HG02623 (cell line): Measurements from ENCODE around the gene DUXB.

ENCODE experiments used
- ATAC-seq: cut with Tn5 transposase; IDR thresholded peaks from one replicate; pipeline ENCODE4 v1.9.1; 2021; ENCODE audit warnings: moderate library complexity; ENCODE audit not compliant: unreplicated experiment

DUXB gene, protein sequence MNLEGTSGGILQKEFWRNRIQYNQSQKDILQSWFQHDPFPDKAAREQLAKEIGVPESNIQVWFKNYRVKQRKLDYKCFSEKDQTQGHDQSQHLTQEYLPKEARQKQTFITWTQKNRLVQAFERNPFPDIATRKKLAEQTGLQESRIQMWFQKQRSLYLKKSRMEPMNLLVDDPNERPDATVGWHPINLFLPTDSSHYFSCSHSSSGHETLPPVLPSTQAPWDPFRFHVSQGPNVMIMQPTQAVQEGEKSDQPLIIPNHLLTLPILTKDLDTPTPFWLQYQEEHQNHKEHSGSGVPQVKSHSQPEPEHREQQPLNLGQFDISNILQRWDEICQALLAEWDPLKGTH

DNA sequence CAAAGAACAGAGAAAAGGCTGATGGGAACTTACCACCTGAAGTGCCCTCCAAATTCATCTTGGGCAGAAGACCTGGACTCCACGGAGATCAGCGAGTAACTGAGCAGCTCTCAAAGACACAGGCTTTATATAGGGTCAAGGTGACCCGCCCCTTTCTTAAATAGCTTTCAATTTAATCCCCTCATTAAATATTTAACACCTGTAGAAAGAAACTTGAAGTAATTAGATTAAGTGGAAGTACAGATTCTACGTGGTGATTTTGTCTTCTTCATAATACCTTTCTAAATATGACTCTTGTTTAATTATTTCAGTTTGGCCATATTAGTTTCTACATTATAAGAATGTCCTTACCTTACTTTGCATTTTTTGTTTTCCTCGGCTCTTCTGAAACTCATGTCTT is at the start of gene DUXB:
TSS of gene DUXB (minus strand) at position 101 of the 400 bp plus-strand sequence. CDS start at position 58, 43 bp downstream.
- ATAC-seq = no peak

DNA sequence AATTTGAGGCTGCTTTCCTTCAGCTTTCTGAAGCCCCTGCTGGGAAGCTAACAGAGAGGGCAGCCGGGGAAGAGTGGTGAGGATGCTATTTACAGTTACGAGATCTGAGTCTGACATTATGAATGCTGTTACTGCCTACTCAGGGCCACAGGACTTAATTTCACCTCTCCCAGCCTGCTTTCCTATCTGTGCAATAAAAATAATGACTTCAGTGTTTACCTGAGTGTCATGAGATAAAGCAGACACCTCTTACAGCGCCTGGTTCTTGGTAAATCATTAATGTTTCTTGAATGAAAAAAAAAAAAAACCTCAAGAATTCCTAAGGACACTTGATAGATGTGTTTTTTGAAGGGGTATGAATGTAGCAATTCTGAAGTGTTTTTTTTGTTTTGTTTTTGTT is 49.3 kb upstream of the DUXB start:
- ATAC-seq = no peak

- no peak for ATAC-seq
Measured at GRCh38 chr16:75746359-75746758, 45.1 kb upstream of the DUXB start.

DNA sequence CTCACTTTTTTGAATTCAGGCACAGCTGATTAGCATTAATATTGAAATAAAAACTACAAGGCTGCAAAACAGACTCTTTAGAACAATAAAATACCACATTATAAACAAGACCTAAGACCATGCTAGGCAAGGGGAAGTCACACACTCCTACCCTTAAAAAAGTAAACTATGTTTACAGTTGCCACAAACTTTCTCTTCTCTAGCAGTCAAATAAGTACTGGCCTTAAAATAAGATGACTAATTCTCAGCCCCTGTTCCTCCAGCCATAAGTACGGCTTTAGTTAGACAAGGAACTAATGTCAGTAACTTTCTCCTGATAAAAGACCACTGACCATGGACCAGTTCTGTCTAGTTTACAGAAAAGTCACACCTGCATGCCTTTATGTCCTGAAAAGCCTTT is 44.6 kb upstream of the DUXB start:
- peak; percentile 68 for ATAC-seq

DNA sequence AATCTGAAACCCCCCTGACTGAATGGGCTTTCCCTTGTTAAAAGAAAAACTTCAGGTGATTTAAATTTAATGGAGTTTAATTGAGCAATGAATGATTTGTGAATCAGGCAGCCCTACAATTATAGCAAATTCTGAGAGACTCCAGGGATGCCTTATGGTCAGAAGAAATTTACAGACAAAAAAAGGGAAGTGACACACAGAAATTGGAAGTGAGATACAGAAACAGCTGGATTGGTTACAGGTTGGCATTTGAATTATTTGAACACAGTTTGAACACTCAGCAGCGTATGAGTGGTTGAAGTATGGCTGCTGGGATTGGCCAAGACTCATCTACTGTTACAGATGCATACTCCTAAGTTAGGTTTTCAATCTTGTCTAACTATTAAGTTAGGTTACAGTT is 44.0 kb upstream of the DUXB start:
- ATAC-seq = no peak

GRCh38 chr16:75742424-75743047 is 41.3 kb upstream of the DUXB start:
- no peak for ATAC-seq

DNA sequence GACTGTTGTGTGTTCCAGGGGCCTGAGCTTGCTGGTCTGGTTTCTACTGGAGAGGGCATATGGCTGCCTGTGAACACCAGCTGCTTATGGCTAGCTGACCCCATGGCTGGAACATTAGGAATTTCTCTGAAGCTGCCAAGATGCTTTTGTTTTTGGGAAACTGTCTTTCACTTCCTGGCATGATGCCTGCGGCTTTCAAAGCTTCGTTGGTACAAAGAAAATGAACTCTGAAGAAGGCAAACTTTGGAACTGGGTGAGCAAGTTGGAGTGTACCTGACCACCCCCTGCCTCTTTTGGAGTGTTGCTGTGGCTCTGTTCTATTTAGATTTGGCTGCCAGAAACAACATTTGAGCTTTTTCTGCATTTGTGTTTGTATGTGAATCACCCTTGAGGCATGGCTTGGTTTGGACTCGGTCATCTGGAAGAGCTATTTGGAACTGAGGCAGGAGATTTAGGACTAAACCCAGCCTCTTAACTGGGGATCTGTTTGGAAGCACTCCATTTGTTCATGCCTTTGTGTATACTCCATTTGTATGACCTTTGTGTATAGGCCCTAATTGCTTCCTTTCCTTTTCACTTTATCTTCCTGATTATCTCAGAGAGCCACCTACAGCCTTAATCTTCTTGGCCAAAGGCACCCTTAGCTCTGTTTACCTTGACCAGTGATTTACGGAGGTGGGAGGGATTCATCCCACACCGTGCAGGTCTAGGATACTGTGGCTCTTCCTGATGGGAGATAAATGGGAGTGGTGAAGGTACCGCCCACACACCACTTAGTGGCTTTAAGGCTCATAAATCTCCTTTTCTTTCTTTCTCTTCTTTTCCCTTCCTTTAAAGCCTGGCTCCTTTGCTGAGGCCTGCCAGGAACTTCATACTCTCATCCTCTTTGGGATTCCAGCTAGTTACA is 32.3 kb upstream of the DUXB start:
- ATAC-seq = no peak

DNA sequence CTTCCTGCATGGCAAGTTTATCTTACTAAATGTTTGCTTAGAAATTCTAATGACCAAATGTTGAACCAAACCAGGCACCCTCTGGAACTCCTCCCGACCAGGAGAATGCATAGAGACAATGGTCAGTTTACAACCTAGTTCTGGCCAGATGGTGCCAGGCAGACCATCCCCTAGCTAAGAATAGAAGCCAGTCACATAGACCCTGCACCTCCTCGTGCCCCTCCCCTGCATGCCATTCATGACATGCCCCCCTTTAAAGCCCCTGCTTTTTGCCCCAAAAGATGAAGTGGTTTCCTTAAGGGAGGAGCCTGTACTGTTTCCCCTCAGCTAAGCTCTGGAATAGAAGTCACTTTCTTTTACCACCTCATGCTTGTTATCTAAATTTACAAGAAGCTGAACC is 31.6 kb upstream of the DUXB start:
- no peak for ATAC-seq

- ATAC-seq = no peak
Measured at GRCh38 chr16:75727221-75727620, 26.0 kb upstream of the DUXB start.

- ATAC-seq = no peak
Measured at GRCh38 chr16:75726390-75726789, 25.1 kb upstream of the DUXB start, which contains the start of gene CPHXL. Gene CPHXL, minus strand, starts transcription at chr16:75726490. Its CDS starts 48 bp downstream, at chr16:75726442.

- no peak for ATAC-seq
Measured at GRCh38 chr16:75718452-75718851, 17.2 kb upstream of the DUXB start.

DNA sequence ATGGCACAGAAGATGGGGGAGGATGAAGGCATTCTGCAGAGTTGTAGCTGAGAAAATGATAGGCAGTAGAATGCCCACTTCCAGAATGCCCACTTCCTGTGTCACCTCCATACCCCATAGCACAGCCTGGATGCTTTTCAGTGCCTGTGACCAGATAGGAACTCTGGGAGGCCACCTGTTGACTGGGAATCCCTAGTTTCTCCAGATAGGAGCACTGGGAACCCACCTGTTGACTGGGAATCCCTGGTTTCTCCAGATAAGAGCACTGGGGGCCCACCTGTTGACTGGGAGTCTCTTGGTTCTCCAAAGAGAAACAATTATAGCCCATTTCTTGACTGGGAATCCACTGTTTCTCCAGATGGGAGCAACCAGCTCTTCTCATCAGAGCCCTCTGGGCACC is 13.4 kb upstream of the DUXB start:
- ATAC-seq = no peak

DNA sequence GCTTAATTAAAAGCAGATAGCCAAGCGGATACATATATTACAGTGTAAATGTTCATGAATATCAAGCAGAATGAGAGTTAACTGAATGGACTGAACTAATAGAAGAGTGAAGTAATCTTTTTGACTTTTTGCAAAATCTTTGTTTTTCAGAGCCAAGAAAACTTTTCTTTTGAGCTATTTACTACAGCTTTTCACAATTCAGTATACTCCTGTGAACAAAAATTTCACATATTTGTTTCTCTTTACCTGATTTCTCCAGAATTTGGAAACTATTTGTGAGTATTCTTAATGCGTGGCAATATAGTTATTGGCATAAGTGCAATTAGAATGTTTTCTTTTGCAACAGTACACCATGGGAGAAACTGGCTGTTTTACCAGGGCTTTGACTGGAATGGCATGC is 9.1 kb upstream of the DUXB start:
- no peak for ATAC-seq

GRCh38 chr16:75703306-75703705 is 2.0 kb upstream of the DUXB start:
- ATAC-seq = no peak

DNA sequence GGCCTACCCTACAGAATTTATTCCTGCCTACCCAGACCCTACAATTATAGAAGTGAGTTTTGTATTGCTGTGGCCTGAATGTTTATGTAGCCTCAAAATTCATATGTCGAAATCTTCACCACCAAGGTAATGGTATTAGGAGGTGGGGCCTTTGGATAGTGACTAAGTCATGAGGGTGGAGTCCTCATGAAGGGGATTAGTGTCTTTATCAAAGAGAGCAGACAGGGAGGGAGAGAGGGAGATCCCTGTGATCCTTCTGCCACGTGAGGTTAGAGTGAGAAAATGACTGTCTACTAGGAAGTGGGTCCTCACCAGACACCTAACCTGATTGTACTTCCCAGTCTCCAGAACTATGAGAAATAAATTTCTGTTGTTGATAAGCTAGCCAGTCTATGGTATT is 981 bp upstream of the DUXB start:
- no peak for ATAC-seq

DNA sequence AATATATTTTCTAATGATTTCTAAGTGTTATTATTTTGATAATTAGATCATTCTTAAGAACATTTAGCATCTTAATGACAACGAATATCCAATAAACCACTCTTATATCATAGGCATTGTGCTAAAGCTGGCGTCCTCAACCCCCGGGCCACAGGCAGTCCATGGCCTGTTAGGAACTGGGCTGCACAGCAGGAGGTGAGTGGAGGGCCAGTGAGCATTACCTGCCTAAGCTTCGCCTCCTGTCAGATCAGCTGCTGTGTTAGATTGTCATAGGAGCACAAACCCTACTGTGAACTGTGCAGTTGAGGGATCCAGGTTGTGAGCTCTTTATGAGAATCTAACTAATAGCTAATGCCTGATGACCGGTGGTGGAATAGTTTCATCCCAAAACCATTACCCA is 3.7 kb downstream of the DUXB start:
- ATAC-seq = no peak

DNA sequence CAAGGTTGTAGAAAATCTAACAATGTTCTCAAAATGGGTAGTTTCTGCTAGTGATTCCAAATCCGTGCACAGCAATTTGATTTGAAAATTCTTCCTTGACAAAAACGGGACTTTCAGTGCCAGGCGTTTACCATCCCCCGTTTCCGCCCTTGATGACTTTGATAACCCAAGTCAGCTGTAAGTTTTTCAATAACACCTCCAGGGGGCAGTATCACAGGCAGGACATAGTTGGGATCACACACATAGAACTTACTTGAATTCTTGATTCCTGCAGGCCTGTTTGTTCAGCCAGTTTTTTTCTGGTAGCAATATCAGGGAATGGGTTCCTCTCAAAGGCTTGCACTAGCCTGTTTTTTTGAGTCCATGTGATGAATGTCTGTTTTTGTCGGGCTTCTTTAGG is 5.6 kb downstream of the DUXB start:
- no peak for ATAC-seq

DNA sequence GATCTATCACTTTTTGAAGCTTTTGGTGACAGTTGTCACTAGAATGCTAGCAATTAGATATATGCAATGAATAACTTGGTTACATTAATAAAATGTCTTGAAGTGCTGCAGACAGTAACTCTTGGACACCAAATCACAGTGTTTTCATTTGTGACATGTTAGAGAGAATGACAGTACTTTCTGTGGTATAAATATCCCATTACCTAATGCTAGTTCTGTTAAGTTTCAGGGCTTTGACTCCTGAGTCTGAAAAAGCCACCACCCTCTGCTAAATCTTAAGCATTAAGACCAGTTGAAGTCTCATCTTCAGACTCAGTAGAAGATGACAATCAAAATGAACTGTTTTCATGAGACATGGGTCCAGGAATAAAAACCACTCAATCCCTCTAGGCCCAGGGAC is 13.9 kb downstream of the DUXB start:
- ATAC-seq = no peak

DNA sequence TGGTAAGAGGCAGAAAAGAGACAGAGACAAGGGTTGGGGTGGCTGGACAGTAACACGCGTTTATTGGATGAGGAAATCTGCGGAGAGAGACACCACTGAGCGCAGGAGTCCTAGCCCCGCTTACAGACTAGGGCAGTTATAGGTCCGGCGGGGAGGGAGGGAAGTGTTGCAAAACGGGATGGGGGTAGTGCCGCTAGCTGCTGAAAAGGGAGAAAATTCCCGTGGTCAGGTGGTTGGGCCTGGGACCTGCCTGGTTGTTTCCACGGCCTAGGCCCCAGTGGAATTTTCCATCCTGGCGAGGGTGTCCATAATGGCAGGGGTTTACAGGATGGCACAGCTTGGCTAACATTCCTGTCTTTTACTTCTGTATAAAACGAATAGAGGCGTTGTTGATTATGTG is 19.0 kb downstream of the DUXB start:
- ATAC-seq = no peak

DNA sequence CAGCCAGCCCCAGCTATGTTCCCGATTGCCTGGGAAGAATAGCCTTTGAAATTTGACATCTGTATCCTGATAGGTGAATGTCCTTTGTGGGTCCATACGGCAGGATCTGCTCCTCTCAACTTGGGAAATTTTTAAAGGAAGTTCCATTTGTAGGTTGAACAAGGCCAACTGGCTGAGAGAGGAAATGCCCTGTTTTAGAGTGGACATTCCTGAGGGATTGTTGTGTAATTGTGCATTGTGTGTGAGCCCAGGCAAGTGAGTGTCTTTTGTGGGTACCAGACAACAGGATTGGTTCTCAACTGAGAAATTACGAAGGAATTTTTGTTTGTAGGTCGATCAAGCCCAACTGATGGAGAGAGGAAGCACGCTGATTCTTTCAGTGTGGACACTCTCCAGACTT is 21.9 kb downstream of the DUXB start:
- no peak for ATAC-seq

DNA sequence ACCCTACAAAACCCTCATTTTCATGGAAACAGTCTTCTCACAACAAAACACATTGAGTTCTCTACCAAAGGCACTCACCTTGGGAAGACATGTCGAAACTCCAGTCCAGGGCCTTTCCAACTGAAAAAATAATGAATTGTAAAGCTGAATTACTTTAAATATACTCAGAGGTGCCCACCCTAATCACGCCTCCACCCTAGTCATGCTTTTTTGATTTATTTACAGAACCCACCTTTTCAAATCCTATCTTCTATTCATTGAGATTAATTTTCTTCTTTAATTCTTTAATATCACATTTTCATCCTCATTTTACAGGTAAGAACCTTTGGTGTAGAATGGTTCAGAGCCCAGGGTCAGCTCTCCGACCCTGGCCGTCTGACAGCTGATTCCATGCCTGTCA is 24.4 kb downstream of the DUXB start, which contains the start of gene CPHXL2:
TSS of gene CPHXL2 (minus strand) at position 101 of the 400 bp plus-strand sequence. CDS start at position 91, 10 bp downstream.
- no peak for ATAC-seq
